ENCODE results near the gene CHD5.

DNA sequence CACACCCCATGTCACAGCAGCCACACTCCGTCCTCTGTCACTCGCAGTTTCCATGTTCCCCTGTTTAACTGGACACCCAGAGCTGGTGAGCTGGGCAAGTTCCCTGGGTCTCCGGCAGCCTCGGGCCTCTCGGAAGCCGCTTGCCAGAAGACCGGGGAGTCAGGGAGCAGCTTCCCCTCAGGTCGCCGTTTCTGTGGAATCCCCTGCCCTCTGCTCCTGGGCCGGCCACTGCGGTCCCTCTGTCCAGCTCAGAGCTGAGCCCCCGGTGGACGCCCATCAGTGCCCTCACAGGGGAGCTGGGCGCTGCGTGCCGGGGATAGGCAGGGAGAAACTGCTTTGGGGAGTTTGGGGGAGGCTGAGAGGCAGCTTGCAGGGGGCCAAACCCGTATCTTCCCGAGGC is 96.7 kb downstream of the CHD5 start:
- TF ChIP-seq, protein P1, sequence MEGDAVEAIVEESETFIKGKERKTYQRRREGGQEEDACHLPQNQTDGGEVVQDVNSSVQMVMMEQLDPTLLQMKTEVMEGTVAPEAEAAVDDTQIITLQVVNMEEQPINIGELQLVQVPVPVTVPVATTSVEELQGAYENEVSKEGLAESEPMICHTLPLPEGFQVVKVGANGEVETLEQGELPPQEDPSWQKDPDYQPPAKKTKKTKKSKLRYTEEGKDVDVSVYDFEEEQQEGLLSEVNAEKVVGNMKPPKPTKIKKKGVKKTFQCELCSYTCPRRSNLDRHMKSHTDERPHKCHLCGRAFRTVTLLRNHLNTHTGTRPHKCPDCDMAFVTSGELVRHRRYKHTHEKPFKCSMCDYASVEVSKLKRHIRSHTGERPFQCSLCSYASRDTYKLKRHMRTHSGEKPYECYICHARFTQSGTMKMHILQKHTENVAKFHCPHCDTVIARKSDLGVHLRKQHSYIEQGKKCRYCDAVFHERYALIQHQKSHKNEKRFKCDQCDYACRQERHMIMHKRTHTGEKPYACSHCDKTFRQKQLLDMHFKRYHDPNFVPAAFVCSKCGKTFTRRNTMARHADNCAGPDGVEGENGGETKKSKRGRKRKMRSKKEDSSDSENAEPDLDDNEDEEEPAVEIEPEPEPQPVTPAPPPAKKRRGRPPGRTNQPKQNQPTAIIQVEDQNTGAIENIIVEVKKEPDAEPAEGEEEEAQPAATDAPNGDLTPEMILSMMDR (IDR thresholded peaks at IDR 0.05): no peak
- TF ChIP-seq POLR2A (IDR thresholded peaks at IDR 0.05): no peak

Measured in tibial nerve (tissue), 3 donors.